Measurements from ENCODE around the gene BSPH1.
"Not testable (repeated sequence)": the region's sequence is repeated elsewhere in the genome, so short reads cannot be mapped to it uniquely, and the experiment has no call there.

The BSPH1 gene

GRCh38 chr19:47992070-47992469, at the start of gene BSPH1:
Gene BSPH1, minus strand, starts transcription at chr19:47992170. Its CDS starts 89 bp downstream, at chr19:47992081.
- DNase-seq: no peak

- no peak for DNase-seq
Measured at GRCh38 chr19:48036765-48037164, 44.8 kb upstream of the BSPH1 start.

GRCh38 chr19:48033604-48034003, 41.6 kb upstream of the BSPH1 start:
- no peak for DNase-seq

- DNase-seq: no peak
Measured at GRCh38 chr19:48030073-48030472, 38.1 kb upstream of the BSPH1 start.

GRCh38 chr19:48029431-48029830, 37.5 kb upstream of the BSPH1 start:
- DNase-seq: no peak

- DNase-seq: no peak
Measured at GRCh38 chr19:48025480-48025879, 33.5 kb upstream of the BSPH1 start.

GRCh38 chr19:48023518-48023917, 31.5 kb upstream of the BSPH1 start:
- DNase-seq: no peak

- no peak for DNase-seq
Measured at GRCh38 chr19:48023011-48023410, 31.0 kb upstream of the BSPH1 start.

GRCh38 chr19:48020686-48021085, 28.7 kb upstream of the BSPH1 start:
- DNase-seq: no peak

- DNase-seq: no peak
Measured at GRCh38 chr19:48010932-48011758, 19.2 kb upstream of the BSPH1 start.

GRCh38 chr19:48006762-48007161, 14.8 kb upstream of the BSPH1 start:
- DNase-seq: no peak

- no peak for DNase-seq
Measured at GRCh38 chr19:48004236-48004635, 12.3 kb upstream of the BSPH1 start.

GRCh38 chr19:48000846-48001245, 8.9 kb upstream of the BSPH1 start:
- DNase-seq: no peak

- DNase-seq: no peak
Measured at GRCh38 chr19:47998800-47999199, 6.8 kb upstream of the BSPH1 start.

- no peak for DNase-seq
Measured at GRCh38 chr19:47996230-47996727, 4.3 kb upstream of the BSPH1 start.

- DNase-seq: no peak
Measured at GRCh38 chr19:47994209-47994802, 2.3 kb upstream of the BSPH1 start, which contains the start of gene ELSPBP1. Gene ELSPBP1, plus strand, starts transcription at chr19:47994632. Its CDS starts 14,036 bp downstream, at chr19:48008668.

GRCh38 chr19:47991191-47991808, 670 bp downstream of the BSPH1 start:
- DNase-seq: no peak

GRCh38 chr19:47973529-47973928, 18.4 kb downstream of the BSPH1 start:
- no peak for DNase-seq

GRCh38 chr19:47955936-47956335, 36.0 kb downstream of the BSPH1 start:
- not testable (repeated sequence) for DNase-seq

GRCh38 chr19:47952132-47952531, 39.8 kb downstream of the BSPH1 start:
- not testable (repeated sequence) for DNase-seq

- not testable (repeated sequence) for DNase-seq
Measured at GRCh38 chr19:47949852-47950521, 42.0 kb downstream of the BSPH1 start.

GRCh38 chr19:47928581-47928980, 63.4 kb downstream of the BSPH1 start:
- DNase-seq: not testable (repeated sequence)

GRCh38 chr19:47920107-47920506, 71.9 kb downstream of the BSPH1 start:
- DNase-seq: not testable (repeated sequence)
